SK-N-SH treated with all-trans-retinoic acid at 6 μM for 48 hours (cell line): ENCODE measurements around the gene CSNK2A1.

ENCODE experiments used
- ATAC-seq: fragments of 200-7000 bp; cut with Tn5 transposase; 3 replicates; pipeline ENCODE4 v1.9.1; 2020; ENCODE audit warnings: mild to moderate bottlenecking, moderate library complexity
- BACH2 ChIP-seq: fragments of 250-450 bp; sonication (Bioruptor Pico); IDR thresholded peaks from 2 replicates; pipeline ENCODE4 v1.9.0; 2021; ENCODE audit warnings: mild to moderate bottlenecking, borderline replicate concordance
- CREB5 ChIP-seq: fragments of 250-450 bp; sonication (Bioruptor Pico); IDR thresholded peaks from 2 replicates; pipeline ENCODE4 v1.5.1; 2020; ENCODE audit warnings: low read depth, mild to moderate bottlenecking, moderate library complexity
- CSDC2 ChIP-seq: fragments of 250-450 bp; sonication (Bioruptor Pico); IDR thresholded peaks from 2 replicates; pipeline ENCODE4 v1.5.0; 2020; ENCODE audit warnings: mild to moderate bottlenecking, moderate library complexity
- CSRNP3 ChIP-seq: fragments of 250-450 bp; sonication (Bioruptor Pico); IDR thresholded peaks from 2 replicates; pipeline ENCODE4 v1.5.1; 2021; ENCODE audit warnings: mild to moderate bottlenecking, moderate library complexity
- ESRRG ChIP-seq: fragments of 250-450 bp; sonication (Bioruptor Pico); IDR thresholded peaks from 2 replicates; pipeline ENCODE4 v1.6.1; 2021; ENCODE audit warnings: mild to moderate bottlenecking
- GLIS3 ChIP-seq: fragments of 250-450 bp; sonication (Bioruptor Pico); IDR thresholded peaks from 2 replicates; pipeline ENCODE4 v1.5.0; 2020; ENCODE audit warnings: mild to moderate bottlenecking, moderate library complexity
- OSR1 ChIP-seq: fragments of 250-450 bp; sonication (Bioruptor Pico); IDR thresholded peaks from 2 replicates; pipeline ENCODE4 v1.8.0; 2022; ENCODE audit warnings: moderate library complexity, mild to moderate bottlenecking, inconsistent platforms
- PATZ1 ChIP-seq: fragments of 250-450 bp; sonication (Bioruptor Pico); IDR thresholded peaks from 2 replicates; pipeline ENCODE4 v1.8.0; 2020; ENCODE audit warnings: mild to moderate bottlenecking, moderate library complexity, borderline replicate concordance
- POU6F1 ChIP-seq: fragments of 250-450 bp; sonication (Bioruptor Pico); IDR thresholded peaks from 2 replicates; pipeline ENCODE4 v1.8.0; 2021; ENCODE audit warnings: low read depth, mild to moderate bottlenecking, moderate library complexity, borderline replicate concordance
- RARB ChIP-seq: fragments of 250-450 bp; sonication (Bioruptor Pico); IDR thresholded peaks from 2 replicates; pipeline ENCODE4 v1.8.0; 2021; ENCODE audit warnings: mild to moderate bottlenecking, moderate library complexity
- SNAI2 ChIP-seq: fragments of 250-450 bp; sonication (Bioruptor Pico); IDR thresholded peaks from 2 replicates; pipeline ENCODE4 v1.5.0; 2020; ENCODE audit warnings: mild to moderate bottlenecking, moderate library complexity
- TCF4 ChIP-seq: fragments of 250-450 bp; sonication (Bioruptor Pico); IDR thresholded peaks from 2 replicates; pipeline ENCODE4 v1.8.0; 2021; ENCODE audit warnings: mild to moderate bottlenecking, moderate library complexity, borderline replicate concordance
- TOX ChIP-seq: fragments of 250-450 bp; sonication (Bioruptor Pico); IDR thresholded peaks from 2 replicates; pipeline ENCODE4 v1.8.0; 2021; ENCODE audit warnings: mild to moderate bottlenecking, moderate library complexity, borderline replicate concordance
- TSHZ2 ChIP-seq: fragments of 250-450 bp; sonication (Bioruptor Pico); IDR thresholded peaks from 2 replicates; pipeline ENCODE4 v1.5.0; 2020; ENCODE audit warnings: mild to moderate bottlenecking, moderate library complexity
- ZFP3 ChIP-seq: fragments of 250-450 bp; sonication (Bioruptor Pico); IDR thresholded peaks from 2 replicates; pipeline ENCODE4 v1.5.0; 2020; ENCODE audit warnings: mild to moderate bottlenecking, moderate library complexity
- ZFP30 ChIP-seq: fragments of 450-650 bp; formaldehyde crosslinking; IDR thresholded peaks from 2 replicates; pipeline ENCODE4 v1.5.0; 2022; ENCODE audit warnings: mild to moderate bottlenecking, moderate library complexity
- ZNF565 ChIP-seq: fragments of 450-650 bp; formaldehyde crosslinking; conservative IDR thresholded peaks from 2 replicates; pipeline ENCODE4 v1.5.0; 2020; ENCODE audit warnings: low read depth, mild to moderate bottlenecking, moderate library complexity
- ZNF8 ChIP-seq: fragments of 450-650 bp; formaldehyde crosslinking; IDR thresholded peaks from 2 replicates; pipeline ENCODE4 v1.5.0; 2020; ENCODE audit warnings: mild to moderate bottlenecking, moderate library complexity

The CSNK2A1 gene

GRCh38 chr20:543369-544152, at the start of gene CSNK2A1:
TSS of gene CSNK2A1 (minus strand) at chr20:543790. CDS start at chr20:508551, 35,239 bp downstream.
- peak; percentile 99 for ATAC-seq

GRCh38 chr20:592506-592905, 48.9 kb upstream of the CSNK2A1 start:
- TF ChIP-seq ZNF8 (no peak), BACH2 (CRISPR knock-in tag) (no peak), CSRNP3 (CRISPR knock-in tag) (no peak), PATZ1 (CRISPR knock-in tag) (no peak), ZFP30 (CRISPR knock-in tag) (no peak), TCF4 (no peak), CSDC2 (CRISPR knock-in tag) (no peak), RARB (CRISPR knock-in tag) (no peak), CREB5 (CRISPR knock-in tag) (no peak), OSR1 (CRISPR knock-in tag) (no peak), ZFP3 (CRISPR knock-in tag) (no peak), ESRRG (CRISPR knock-in tag) (no peak), SNAI2 (CRISPR knock-in tag) (no peak), POU6F1 (CRISPR knock-in tag) (no peak)
- no peak for ATAC-seq

More at GRCh38 chr20:543369-544152, at the start of gene CSNK2A1:
- TF ChIP-seq CREB5 (CRISPR knock-in tag) (no peak), TOX (CRISPR knock-in tag) (no peak), PATZ1 (CRISPR knock-in tag) (peak; percentile 30; the same call in 1 of the 2 replicates), RARB (CRISPR knock-in tag) (no peak)

GRCh38 chr20:591941-592340, 48.4 kb upstream of the CSNK2A1 start:
- no peak for TF ChIP-seq TCF4
- no peak for TF ChIP-seq GLIS3 (CRISPR knock-in tag)
- no peak for TF ChIP-seq ZNF565 (CRISPR knock-in tag)
- TF ChIP-seq TSHZ2 (CRISPR knock-in tag), result no peak
- no peak for ATAC-seq
